ENCODE data around the gene PSMD1.

DNA sequence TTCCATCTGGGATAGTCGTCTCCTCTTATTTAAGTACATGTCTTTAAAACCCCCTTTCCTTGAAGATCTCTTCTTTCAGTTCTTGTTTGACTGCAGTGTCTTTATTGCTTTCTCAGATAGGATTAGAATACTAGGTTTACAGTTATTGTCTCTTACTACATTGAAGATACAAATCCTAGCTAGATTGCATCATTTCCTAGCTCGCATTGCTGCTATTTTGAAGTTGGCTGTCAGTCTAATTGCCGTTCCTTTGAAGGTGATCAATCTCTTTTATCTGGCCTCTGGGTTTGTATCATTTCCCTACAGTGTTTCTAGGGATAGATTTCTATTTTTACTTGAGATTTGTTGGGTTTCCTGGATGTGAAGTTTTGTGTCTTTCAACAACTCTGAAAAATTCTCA is 162.6 kb downstream of the PSMD1 start:
- TF ChIP-seq L3MBTL2 (conservative IDR thresholded peaks at IDR 0.05): no peak
- no peak for TF ChIP-seq TARDBP (IDR thresholded peaks at IDR 0.05)
- TF ChIP-seq FOXM1 (IDR thresholded peaks at IDR 0.05; ENCODE audit: borderline replicate concordance): no peak
- TF ChIP-seq PKNOX1 (IDR thresholded peaks at IDR 0.05): peak; percentile 30; the same call in 1 of the 2 replicates
- no peak for TF ChIP-seq SP1 (IDR thresholded peaks at IDR 0.05)
- TF ChIP-seq HDGF (IDR thresholded peaks at IDR 0.05; ENCODE audit: borderline replicate concordance): no peak
- no peak for TF ChIP-seq BHLHE40 (IDR thresholded peaks at IDR 0.05; ENCODE audit: borderline replicate concordance)
- no peak for TF ChIP-seq ELF4 (IDR thresholded peaks at IDR 0.05)
- no peak for TF ChIP-seq SUZ12 (IDR thresholded peaks at IDR 0.05)
- no peak for TF ChIP-seq FOXK2 (IDR thresholded peaks at IDR 0.05)
- no peak for TF ChIP-seq FOXA1 (IDR thresholded peaks at IDR 0.05)
- no peak for TF ChIP-seq CTBP1 (IDR thresholded peaks at IDR 0.05; ENCODE audit: borderline replicate concordance)
- TF ChIP-seq ZNF384 (IDR thresholded peaks at IDR 0.05): no peak

Data from HEK293T (cell line).